HG03066 (cell line): ENCODE results near the gene ALPP.
"Not testable (repeated sequence)": the region's sequence is repeated elsewhere in the genome, so short reads cannot be mapped to it uniquely, and the experiment has no call there.

ENCODE experiments used
- ATAC-seq: cut with Tn5 transposase; IDR thresholded peaks from one replicate; pipeline ENCODE4 v1.9.1; 2021; ENCODE audit warnings: low read depth; ENCODE audit not compliant: unreplicated experiment

The ALPP gene

GRCh38 chr2:232379610-232380590 lies 1.3 kb downstream of the ALPP start:
- ATAC-seq, result not testable (repeated sequence)

- not testable (repeated sequence) for ATAC-seq
Measured at GRCh38 chr2:232381204-232382031, 2.9 kb downstream of the ALPP start.

GRCh38 chr2:232382331-232383225 lies 4.0 kb downstream of the ALPP start:
- ATAC-seq, result no peak

DNA sequence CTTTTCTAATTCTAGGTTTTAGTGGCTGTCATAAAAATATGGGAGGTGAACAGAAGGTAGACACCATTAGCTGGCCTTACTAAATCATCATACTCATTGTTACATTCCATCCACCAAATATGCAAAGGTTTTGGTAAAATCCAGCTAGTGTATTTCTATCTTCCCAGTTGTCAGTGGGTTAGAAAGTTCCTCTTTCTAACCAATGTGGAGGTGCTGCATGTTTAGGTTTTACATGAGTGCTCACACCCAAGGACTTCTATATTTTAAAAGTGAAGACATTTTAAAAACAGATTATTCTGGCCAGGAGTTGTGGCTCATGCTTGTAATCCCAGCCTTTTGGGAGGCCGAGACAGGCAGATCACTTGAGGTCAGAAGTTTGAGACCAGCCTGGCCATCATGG lies 5.9 kb downstream of the ALPP start:
- no peak for ATAC-seq

- not testable (repeated sequence) for ATAC-seq
Measured at GRCh38 chr2:232385058-232385457, 6.5 kb downstream of the ALPP start.

GRCh38 chr2:232385660-232386489 lies 7.3 kb downstream of the ALPP start:
- ATAC-seq, result no peak

- ATAC-seq, result no peak
Measured at GRCh38 chr2:232386490-232386739, 7.9 kb downstream of the ALPP start.

DNA sequence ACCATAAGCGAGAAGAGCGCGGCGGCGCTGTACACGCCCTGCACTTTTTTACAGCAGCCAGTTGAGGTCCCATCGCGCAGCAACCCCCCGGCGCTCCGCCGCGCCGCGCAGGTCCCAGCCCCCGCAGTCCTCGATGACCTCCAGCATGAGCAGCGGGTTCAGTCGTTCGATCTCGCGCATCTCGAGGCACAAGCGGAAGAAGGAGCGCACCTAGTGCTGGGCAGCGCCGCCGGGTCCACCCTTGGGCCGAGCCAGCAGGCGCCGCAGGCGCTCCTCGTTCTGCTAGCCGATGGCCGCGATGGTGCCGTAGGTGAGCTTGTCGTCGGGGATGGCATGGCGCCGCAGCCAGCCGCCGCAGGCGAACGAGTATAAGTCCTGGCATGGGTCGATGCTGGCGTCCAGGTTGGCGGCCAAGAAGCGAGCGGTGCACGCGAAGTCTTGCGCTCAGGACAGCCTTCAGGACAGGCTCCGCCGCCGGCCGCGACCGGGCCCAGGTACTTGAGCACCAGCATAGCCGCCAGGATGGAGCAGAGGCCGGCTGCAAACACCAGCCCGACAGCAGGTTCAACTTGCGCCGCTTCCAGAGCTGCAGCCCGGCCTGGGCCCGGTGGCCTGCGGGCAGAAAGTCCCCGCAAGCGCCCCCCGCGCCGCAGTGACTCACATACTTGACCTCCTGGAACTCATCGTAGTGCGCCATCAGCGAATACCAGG lies 8.3 kb downstream of the ALPP start:
- no peak for ATAC-seq

GRCh38 chr2:232387451-232388171 lies 9.1 kb downstream of the ALPP start:
- no peak for ATAC-seq

DNA sequence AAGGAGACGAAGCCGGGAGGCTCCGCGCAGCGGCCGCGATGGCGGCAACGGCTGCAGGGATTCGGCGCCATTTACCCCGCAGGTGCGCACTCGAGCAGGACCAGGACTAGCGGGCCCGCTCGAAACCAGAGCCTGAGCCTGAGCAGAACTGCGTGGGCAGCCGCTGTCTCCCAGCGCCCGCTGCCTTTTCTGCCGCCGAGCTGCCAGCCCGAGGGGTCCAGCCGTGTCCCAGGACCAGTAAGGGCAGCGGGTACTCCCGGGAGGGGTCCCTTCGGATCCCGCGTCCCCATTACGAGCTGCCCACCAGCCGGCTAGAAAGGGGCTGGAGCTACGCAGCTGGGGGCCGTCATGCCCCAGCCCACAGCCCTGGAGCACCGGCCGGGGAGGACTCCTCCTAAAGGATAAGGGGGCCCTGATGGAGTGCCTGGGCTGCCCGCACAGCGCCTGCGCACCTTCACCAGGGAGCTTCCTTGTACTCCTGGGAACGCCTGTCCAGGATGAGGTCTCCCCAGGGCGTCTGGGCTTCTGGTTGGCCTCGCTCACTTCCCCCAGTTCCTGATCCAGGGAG lies 9.9 kb downstream of the ALPP start:
- ATAC-seq, result no peak

GRCh38 chr2:232389327-232389726 lies 10.8 kb downstream of the ALPP start:
- no peak for ATAC-seq

- ATAC-seq, result no peak
Measured at GRCh38 chr2:232390661-232391060, 12.1 kb downstream of the ALPP start.

GRCh38 chr2:232393556-232393955 lies 15.0 kb downstream of the ALPP start:
- ATAC-seq, result no peak

- ATAC-seq, result not testable (repeated sequence)
Measured at GRCh38 chr2:232394431-232394830, 15.9 kb downstream of the ALPP start.

- no peak for ATAC-seq
Measured at GRCh38 chr2:232395586-232395985, 17.0 kb downstream of the ALPP start.

DNA sequence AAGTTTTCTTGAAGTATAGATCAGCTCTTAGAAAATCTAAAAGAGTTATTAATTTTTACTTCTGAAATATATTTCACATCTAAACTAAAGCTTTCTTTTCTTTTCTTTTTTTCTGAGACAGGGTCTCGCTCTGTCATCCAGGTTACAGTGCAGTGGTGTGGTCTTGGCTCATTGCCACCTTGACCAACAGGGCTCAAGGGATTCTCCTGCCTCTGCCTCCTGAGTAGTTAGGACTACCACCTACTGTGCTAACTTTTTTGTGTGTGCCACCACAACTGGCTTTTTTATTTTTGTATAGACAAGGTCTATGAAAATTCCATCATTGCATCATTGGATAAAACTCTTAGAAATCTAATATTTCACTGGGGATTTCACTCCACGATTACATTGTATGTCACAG lies 18.1 kb downstream of the ALPP start:
- no peak for ATAC-seq

- ATAC-seq, result no peak
Measured at GRCh38 chr2:232398293-232399034, 19.9 kb downstream of the ALPP start.
